GM18499 (cell line): ENCODE data around the gene CHMP4A.
A peak's percentile ranks its signal among the peaks of the same experiment; 100 is the strongest.

Experiments used
- ATAC-seq: cut with Tn5 transposase; IDR thresholded peaks from one replicate; pipeline ENCODE4 v1.9.1; 2021; ENCODE audit warnings: moderate number of reproducible peaks; ENCODE audit not compliant: insufficient read depth, unreplicated experiment

CHMP4A gene

GRCh38 chr14:24182110-24182882 is 31.0 kb downstream of the CHMP4A start:
- no peak for ATAC-seq

- ATAC-seq: no peak
Measured at GRCh38 chr14:24181371-24182077, 31.8 kb downstream of the CHMP4A start.

GRCh38 chr14:24179961-24180796 is 33.1 kb downstream of the CHMP4A start:
- ATAC-seq: no peak

GRCh38 chr14:24179294-24179960 is 33.9 kb downstream of the CHMP4A start:
- no peak for ATAC-seq

GRCh38 chr14:24178399-24179178 is 34.7 kb downstream of the CHMP4A start:
- ATAC-seq: no peak

- no peak for ATAC-seq
Measured at GRCh38 chr14:24177891-24178290, 35.4 kb downstream of the CHMP4A start.

GRCh38 chr14:24177041-24177825 is 36.1 kb downstream of the CHMP4A start:
- no peak for ATAC-seq

- ATAC-seq: no peak
Measured at GRCh38 chr14:24176599-24176998, 36.7 kb downstream of the CHMP4A start.

- no peak for ATAC-seq
Measured at GRCh38 chr14:24172871-24173281, 40.4 kb downstream of the CHMP4A start.

- ATAC-seq: peak; percentile 3
Measured at GRCh38 chr14:24172261-24172860, 40.9 kb downstream of the CHMP4A start.

- peak; percentile 78 for ATAC-seq
Measured at GRCh38 chr14:24171422-24172260, 41.6 kb downstream of the CHMP4A start, which contains the start of gene REC8. REC8 (plus strand) TSS chr14:24172080; CDS start chr14:24172553, 473 bp downstream.

GRCh38 chr14:24167469-24168114 is 45.7 kb downstream of the CHMP4A start:
- ATAC-seq: no peak

- no peak for ATAC-seq
Measured at GRCh38 chr14:24165785-24166184, 47.5 kb downstream of the CHMP4A start.

- no peak for ATAC-seq
Measured at GRCh38 chr14:24164518-24164991, 48.7 kb downstream of the CHMP4A start.

- no peak for ATAC-seq
Measured at GRCh38 chr14:24162093-24162492, 51.2 kb downstream of the CHMP4A start.

GRCh38 chr14:24160850-24161804 is 52.2 kb downstream of the CHMP4A start, which contains the start of gene IRF9:
IRF9 (plus strand) TSS chr14:24161265; CDS start chr14:24162145, 880 bp downstream.
- peak; percentile 67 for ATAC-seq
